Esophagus muscularis mucosa (tissue), 4 donors: ENCODE data around the gene TRAF1. TPM values are rescaled to one million over a fixed set of nuclear protein-coding genes. Genes with fewer than 3 reads are reported as not detected.

ENCODE experiments used
- DNase-seq: peaks from one replicate; pipeline ENCODE4 v3.0.0-alpha.2; 2017; ENCODE audit errors: extremely low spot score
- H3K27ac ChIP-seq, 4 donors: fragments of 200-600 bp; sonication (generic); replicated peaks in 1 of 4; 1 replicate in 3 of 4; 2 replicates in 1 of 4; pipeline ENCODE4 v1.5.1; 2016 to 2019; ENCODE audit warnings: mild to moderate bottlenecking in 1 of 4
- H3K27me3 ChIP-seq, 4 donors: fragments of 200-600 bp; sonication (generic); one replicate each; pipeline versions ENCODE4 v1.5.1 to v1.6.0; 2016 to 2019
- H3K36me3 ChIP-seq, 4 donors: fragments of 200-600 bp; sonication (generic); one replicate each; pipeline ENCODE4 v1.5.1; 2016 to 2019
- H3K4me1 ChIP-seq, 4 donors: fragments of 200-600 bp; sonication (generic); one replicate each; pipeline ENCODE4 v1.5.1; 2016 to 2019
- H3K4me3 ChIP-seq, 4 donors: fragments of 200-600 bp; sonication (generic); 1 replicate in 2 of 4; 2 replicates in 2 of 4; pipeline ENCODE4 v1.5.1; 2016 to 2019; ENCODE audit warnings: mild to moderate bottlenecking in 4 of 4, moderate library complexity in 1 of 4
- H3K9me3 ChIP-seq, 4 donors: fragments of 200-600 bp; sonication (generic); 1 replicate in 3 of 4; 2 replicates in 1 of 4; pipeline ENCODE4 v1.5.1; 2016 to 2019
- EP300 ChIP-seq: sonication (generic); formaldehyde crosslinking; IDR thresholded peaks from one replicate; pipeline ENCODE4 v1.6.1; 2017; ENCODE audit warnings: antibody characterized with exemption
- POLR2A ChIP-seq: fragments of 450-650 bp; IDR thresholded peaks from one replicate; pipeline ENCODE4 v1.6.1; 2017; ENCODE audit warnings: antibody characterized with exemption, moderate library complexity, mild to moderate bottlenecking, low read depth
- POLR2AphosphoS5 ChIP-seq, 2 donors: sonication (generic); formaldehyde crosslinking; IDR thresholded peaks; one replicate each; pipeline ENCODE4 v1.6.1; 2017; ENCODE audit warnings: antibody characterized with exemption in 2 of 2
- WGBS: methylation state at CpG from one replicate; pipeline ENCODE4 v1.1.5; 2018; 5-methylcytosine and 5-hydroxymethylcytosine counted together
- intact Hi-C: fragments of 100-400 bp; cut with DNase I; formaldehyde crosslinking; loops from one replicate; pipeline ENCODE4 v1.15.1; 2023
- total RNA-seq, 4 donors: library from RNA; depleted of rRNA; stranded (reverse); fragments of >200 nt; gene quantifications; one replicate each; pipeline versions ENCODE4 v1.1.0 to v1.2.1, GENCODE V29; 2016
- TF ChIP-seq, protein P1 (sequence below), 3 experiments: fragments of 200-600 bp in 2 of 3; fragments of 450-650 bp in 1 of 3; sonication (generic) in 2 of 3; IDR thresholded peaks; one replicate each; pipeline ENCODE4 v1.5.1; 2017 to 2019; ENCODE audit warnings: antibody characterized with exemption in 3 of 3, mild to moderate bottlenecking in 2 of 3, moderate library complexity in 1 of 3

The TRAF1 gene
- total RNA-seq, 4 donors from 2014 or later, result 4.0 to 7.4 (median 5.5) TPM

DNA sequence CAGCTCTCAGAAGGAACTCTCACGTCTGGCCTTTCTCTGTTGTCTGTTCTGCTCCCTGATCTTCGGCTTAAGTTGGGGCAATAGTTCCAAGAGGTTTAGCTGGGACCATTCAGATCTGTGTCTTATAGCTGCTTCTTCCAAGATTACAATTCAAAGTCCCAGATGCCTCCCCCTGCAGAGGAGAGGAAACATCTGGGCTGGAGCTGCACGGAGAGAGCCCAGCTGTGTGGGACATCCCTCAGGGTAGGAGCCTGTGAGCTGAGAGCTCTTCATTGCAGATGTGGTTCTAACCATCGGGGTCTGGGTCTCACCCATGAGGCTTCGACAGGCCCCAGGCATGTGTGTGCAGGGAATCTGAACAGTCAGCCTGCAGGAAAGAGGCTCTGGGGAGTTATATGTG, 40.6 kb downstream of the TRAF1 start:
- Histone ChIP-seq H3K4me1 (peaks cover 0 to 27% (median 12%) of the 10 kb centered on the region in 4 donors), H3K4me3 (no peak overlapping the region), H3K36me3 (no peaks in the 10 kb centered on the region), H3K27ac (peak overlapping the region in 3 of 4 donors; percentile 12 to 34 (median 27)), H3K27me3 (no peaks in the 10 kb centered on the region), H3K9me3 (no peaks in the 10 kb centered on the region)
- TF ChIP-seq EP300, result no peak
- TF ChIP-seq POLR2AphosphoS5 (IDR thresholded peaks at IDR 0.05), result peak in 1 of 2 donors; percentile 13
- no peak for DNase-seq
- WGBS, result 57% methylated on average over 5 of the region's 5 CpGs
- intact Hi-C loops, result no loop called here

DNA sequence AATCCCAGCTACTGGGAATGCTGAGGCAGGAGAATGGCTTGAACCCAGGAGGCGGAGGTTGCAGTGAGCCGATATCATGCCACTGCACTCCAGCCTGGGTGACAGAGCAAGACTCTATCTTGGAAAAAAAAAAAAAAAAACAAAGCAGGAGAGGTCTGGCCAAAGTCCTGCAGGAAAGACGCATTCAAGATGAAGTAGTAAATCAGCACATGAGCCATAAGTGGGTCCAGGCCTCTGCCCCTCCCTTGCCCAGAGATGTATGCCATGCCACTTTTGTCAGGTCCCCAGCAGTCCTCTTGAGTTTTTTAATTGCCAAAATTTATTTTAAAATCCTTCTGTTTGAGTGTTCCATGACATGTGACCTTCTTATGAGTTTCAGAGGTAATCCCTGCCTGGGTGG, 41.1 kb downstream of the TRAF1 start:
- intact Hi-C loops, result no loop called here
- H3K36me3 ChIP-seq, result no peaks in the 10 kb centered on the region
- H3K4me3 ChIP-seq, result no peak overlapping the region
- H3K9me3 ChIP-seq, result no peaks in the 10 kb centered on the region
- WGBS, result 56% methylated on average over 3 of the region's 3 CpGs
- peak overlapping the region in 3 of 4 donors; percentile 12 to 34 (median 27) for H3K27ac ChIP-seq
- DNase-seq, result no peak
- H3K27me3 ChIP-seq, result no peaks in the 10 kb centered on the region
- TF ChIP-seq, protein P1, sequence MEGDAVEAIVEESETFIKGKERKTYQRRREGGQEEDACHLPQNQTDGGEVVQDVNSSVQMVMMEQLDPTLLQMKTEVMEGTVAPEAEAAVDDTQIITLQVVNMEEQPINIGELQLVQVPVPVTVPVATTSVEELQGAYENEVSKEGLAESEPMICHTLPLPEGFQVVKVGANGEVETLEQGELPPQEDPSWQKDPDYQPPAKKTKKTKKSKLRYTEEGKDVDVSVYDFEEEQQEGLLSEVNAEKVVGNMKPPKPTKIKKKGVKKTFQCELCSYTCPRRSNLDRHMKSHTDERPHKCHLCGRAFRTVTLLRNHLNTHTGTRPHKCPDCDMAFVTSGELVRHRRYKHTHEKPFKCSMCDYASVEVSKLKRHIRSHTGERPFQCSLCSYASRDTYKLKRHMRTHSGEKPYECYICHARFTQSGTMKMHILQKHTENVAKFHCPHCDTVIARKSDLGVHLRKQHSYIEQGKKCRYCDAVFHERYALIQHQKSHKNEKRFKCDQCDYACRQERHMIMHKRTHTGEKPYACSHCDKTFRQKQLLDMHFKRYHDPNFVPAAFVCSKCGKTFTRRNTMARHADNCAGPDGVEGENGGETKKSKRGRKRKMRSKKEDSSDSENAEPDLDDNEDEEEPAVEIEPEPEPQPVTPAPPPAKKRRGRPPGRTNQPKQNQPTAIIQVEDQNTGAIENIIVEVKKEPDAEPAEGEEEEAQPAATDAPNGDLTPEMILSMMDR (IDR thresholded peaks at IDR 0.05), result no peak
- TF ChIP-seq POLR2AphosphoS5 (IDR thresholded peaks at IDR 0.05) (no peak), POLR2A (no peak), EP300 (no peak)
- H3K4me1 ChIP-seq, result peaks cover 0 to 22% (median 8%) of the 10 kb centered on the region in 4 donors

DNA sequence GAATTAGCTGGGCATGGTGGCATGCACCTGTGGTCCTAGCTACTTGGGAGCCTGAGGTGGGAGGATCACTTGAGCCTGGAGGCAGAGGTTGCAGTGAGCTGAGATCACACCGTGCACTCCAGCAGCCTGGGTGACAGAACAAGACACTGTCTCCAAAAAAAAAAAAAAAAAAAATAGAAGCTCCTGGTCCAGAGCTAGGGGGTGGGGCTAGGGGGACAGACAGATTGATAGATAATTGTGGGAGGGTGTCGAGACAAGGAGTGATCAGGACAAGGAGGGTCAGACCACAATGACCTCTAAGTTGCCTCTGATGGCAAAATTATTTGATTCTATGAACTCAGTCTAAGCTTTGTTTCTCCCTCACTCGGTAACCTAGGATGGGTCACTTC, 43.0 kb downstream of the TRAF1 start:
- Histone ChIP-seq H3K27ac (no peak overlapping the region), H3K36me3 (no peaks in the 10 kb centered on the region), H3K4me3 (no peak overlapping the region), H3K4me1 (peaks cover 0 to 11% (median 6%) of the 10 kb centered on the region in 4 donors), H3K27me3 (no peaks in the 10 kb centered on the region), H3K9me3 (no peaks in the 10 kb centered on the region)
- 70% methylated on average over 3 of the region's 3 CpGs for WGBS
- intact Hi-C loops, result no loop called here
- no peak for DNase-seq
- TF ChIP-seq POLR2A (no peak), POLR2AphosphoS5 (IDR thresholded peaks at IDR 0.05) (no peak), EP300 (no peak)
- TF ChIP-seq, protein P1 (IDR thresholded peaks at IDR 0.05), result no peak

DNA sequence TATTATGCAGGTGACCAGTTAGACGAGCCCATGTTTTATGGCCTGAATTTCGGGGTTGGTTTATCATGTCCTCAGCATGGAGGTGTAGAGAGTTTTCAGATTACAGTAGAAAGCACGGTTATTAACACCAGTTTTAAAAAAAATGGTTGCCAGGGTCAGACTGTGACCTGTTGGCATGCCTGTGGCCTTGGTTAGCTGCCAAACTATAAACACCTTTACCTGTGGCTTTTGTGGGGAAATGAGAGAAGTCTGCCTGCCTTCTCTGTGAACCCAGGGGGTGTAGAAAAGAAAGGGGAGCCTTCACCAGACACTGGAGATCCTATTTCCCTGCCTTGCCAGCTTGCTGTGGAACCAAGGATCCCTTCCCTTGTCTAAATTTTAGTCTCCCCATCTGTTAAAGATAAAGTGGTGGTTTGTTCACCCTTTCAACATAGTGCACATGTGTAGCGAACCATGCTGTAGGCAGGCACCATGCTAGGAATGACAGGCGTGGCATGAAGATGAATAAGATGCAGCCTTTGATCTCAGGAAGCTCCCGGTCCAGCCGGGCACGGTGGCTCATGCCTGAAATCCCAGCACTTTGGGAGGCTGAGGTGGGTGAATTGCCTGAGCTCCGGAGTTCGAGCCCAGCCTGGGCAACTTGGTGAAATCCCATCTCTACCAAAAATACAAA, 43.5 kb downstream of the TRAF1 start:
- peaks cover 2 to 15% (median 10%) of the 10 kb centered on the region in 4 donors for H3K4me1 ChIP-seq
- no peaks in the 10 kb centered on the region for H3K27me3 ChIP-seq
- TF ChIP-seq POLR2A (no peak), POLR2AphosphoS5 (IDR thresholded peaks at IDR 0.05) (no peak), EP300 (no peak)
- TF ChIP-seq, protein P1 (IDR thresholded peaks at IDR 0.05), result no peak
- no peak overlapping the region for H3K27ac ChIP-seq
- no peaks in the 10 kb centered on the region for H3K36me3 ChIP-seq
- no peak overlapping the region for H3K4me3 ChIP-seq
- intact Hi-C loops, result no loop called here
- 91% methylated on average over 7 of the region's 10 CpGs for WGBS
- DNase-seq, result no peak
- H3K9me3 ChIP-seq, result no peaks in the 10 kb centered on the region

DNA sequence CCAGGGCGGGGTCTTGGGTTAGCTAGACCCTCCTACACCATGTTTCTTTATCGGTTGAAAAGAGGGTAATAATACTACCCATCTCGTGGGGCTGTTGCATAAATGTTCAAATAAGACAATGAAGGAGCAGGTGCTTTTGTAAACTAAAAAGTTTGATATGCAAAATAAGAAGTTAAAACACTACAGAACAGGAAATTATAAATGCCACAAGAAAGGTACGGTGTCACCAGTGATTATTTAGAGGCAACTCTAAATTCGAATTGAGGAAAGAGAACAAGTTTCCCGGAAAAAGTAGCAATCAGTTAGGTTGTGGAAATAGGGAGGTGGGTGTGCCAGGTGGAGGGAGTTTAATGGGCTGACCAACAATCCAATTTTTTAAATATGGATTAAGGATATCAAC, 47.1 kb downstream of the TRAF1 start:
- TF ChIP-seq EP300, result no peak
- no peak for TF ChIP-seq POLR2AphosphoS5 (IDR thresholded peaks at IDR 0.05)
- WGBS, result 86% methylated on average over 6 of the region's 6 CpGs
- H3K36me3 ChIP-seq, result peaks cover 0 to 6% (median 1%) of the 10 kb centered on the region in 4 donors
- H3K4me3 ChIP-seq, result no peak overlapping the region
- no peaks in the 10 kb centered on the region for H3K9me3 ChIP-seq
- no peak for DNase-seq
- intact Hi-C loops, result no loop called here
- H3K27ac ChIP-seq, result no peak overlapping the region
- peaks cover 15 to 30% (median 21%) of the 10 kb centered on the region in 4 donors for H3K4me1 ChIP-seq
- H3K27me3 ChIP-seq, result peaks cover 0 to 4% (median 0%) of the 10 kb centered on the region in 4 donors
